Measurements from ENCODE around the gene BMP2K. TPM values are rescaled to one million over a fixed set of nuclear protein-coding genes. Genes with fewer than 3 reads are reported as not detected.

BMP2K gene
- total RNA-seq, 1 donor from 2014 or later = 24.0 TPM

DNA sequence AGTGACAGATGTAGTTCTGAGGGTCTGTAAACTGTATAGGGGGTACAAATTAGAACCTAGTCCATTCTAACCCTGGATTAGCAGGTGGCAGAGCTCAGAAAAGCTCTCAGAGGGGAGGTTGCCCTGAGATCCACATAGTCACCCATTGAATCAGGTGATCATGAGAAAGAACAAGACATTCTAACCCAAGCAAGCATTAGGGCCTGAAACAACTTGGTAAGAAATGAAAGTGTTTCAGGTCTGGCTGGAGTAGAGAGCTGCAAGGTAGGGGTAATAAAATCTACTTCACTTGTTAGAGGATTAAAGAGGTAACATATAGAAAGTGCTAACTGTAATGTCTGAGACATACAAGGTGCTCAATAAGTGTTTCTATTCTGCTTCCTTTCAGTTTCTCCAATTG, 8.8 kb upstream of the BMP2K start:
- no peaks in the 10 kb centered on the region for H3K27me3 Mint-ChIP-seq (ENCODE audit: low read depth)

DNA sequence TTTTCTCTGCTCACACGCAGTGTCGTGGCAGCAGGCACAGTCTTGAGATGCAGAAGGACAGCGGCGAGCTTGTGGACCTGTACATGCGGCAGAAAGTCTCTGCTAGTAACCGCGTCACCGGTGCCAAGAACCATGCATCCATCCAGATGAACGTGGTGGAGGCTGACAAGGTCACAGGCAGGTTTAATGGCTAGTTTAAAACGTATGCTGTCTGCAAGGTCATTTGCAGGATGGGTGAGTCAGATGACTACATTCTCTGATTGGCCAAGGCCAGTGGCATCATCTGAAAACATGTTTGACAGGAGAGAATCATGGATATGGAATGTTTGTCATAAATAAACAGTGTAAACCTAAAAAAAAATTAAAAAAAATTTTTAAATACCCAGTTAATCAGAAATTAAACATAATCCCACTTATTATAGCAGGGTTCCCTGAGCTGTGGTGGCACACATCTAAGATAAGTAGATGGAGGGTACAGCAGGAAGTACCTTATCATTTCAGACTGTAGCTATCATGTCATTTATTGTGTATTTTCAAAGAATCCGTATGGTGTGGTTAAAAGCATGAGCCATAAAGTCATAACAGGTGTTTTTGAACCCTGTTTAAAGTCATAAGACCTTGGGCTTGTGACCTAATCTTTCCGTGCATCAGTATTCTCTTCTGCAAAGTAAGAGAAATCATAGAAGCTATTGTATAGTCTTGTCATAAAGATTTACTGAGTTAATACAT, 7.5 kb upstream of the BMP2K start:
- H3K27ac Mint-ChIP-seq (ENCODE audit: unreplicated experiment) = no peak overlapping the region
- TF ChIP-seq, protein P1, sequence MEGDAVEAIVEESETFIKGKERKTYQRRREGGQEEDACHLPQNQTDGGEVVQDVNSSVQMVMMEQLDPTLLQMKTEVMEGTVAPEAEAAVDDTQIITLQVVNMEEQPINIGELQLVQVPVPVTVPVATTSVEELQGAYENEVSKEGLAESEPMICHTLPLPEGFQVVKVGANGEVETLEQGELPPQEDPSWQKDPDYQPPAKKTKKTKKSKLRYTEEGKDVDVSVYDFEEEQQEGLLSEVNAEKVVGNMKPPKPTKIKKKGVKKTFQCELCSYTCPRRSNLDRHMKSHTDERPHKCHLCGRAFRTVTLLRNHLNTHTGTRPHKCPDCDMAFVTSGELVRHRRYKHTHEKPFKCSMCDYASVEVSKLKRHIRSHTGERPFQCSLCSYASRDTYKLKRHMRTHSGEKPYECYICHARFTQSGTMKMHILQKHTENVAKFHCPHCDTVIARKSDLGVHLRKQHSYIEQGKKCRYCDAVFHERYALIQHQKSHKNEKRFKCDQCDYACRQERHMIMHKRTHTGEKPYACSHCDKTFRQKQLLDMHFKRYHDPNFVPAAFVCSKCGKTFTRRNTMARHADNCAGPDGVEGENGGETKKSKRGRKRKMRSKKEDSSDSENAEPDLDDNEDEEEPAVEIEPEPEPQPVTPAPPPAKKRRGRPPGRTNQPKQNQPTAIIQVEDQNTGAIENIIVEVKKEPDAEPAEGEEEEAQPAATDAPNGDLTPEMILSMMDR (conservative IDR thresholded peaks at IDR 0.05) = no peak
- H3K36me3 Mint-ChIP-seq (ENCODE audit: low read depth) = no peaks in the 10 kb centered on the region
- H3K27me3 Mint-ChIP-seq (ENCODE audit: low read depth) = no peaks in the 10 kb centered on the region
- H3K4me1 Mint-ChIP-seq = no peaks in the 10 kb centered on the region
- DNase-seq (ENCODE audit: low read depth, low spot score) = no peak
- H3K4me3 Mint-ChIP-seq = no peak overlapping the region
- no peaks in the 10 kb centered on the region for H3K9me3 Mint-ChIP-seq

More for the DNA sequence above, 8.8 kb upstream of the BMP2K start:
- no peaks in the 10 kb centered on the region for H3K36me3 Mint-ChIP-seq (ENCODE audit: low read depth)
- no peak for DNase-seq (ENCODE audit: low read depth, low spot score)
- no peak overlapping the region for H3K4me3 Mint-ChIP-seq
- H3K4me1 Mint-ChIP-seq = no peaks in the 10 kb centered on the region
- no peaks in the 10 kb centered on the region for H3K9me3 Mint-ChIP-seq
- H3K27ac Mint-ChIP-seq (ENCODE audit: unreplicated experiment) = no peak overlapping the region
- TF ChIP-seq, protein P1 (conservative IDR thresholded peaks at IDR 0.05) = no peak

DNA sequence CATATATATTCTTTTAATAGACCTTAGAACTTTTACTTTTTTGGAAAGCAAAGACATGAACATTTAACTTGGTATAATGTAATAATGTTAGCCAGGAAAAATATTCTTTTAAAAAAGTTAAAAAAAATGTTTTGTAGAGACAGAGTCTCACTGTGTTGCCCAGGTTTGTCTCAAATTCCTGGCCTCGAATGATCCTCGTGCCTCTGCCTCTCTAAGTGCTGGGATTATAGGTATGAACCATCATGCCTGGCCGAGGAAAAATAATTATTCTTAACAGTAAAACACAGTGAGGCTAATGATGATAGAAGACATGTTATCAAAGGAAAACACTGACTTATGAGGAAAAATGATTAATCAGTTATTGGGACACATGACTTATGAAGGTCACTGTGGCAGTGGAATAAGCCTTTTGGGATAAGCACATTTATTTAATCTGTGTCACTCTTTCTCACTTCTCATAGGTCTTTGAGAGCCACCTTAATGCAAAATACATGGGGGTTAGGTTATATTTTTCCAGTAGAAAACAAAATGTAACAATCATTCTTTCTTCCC, 6.0 kb upstream of the BMP2K start:
- Mint-ChIP-seq H3K36me3 (ENCODE audit: low read depth) (no peaks in the 10 kb centered on the region), H3K27ac (ENCODE audit: unreplicated experiment) (no peak overlapping the region), H3K4me3 (no peak overlapping the region), H3K4me1 (peaks cover 5% of the 10 kb centered on the region), H3K9me3 (no peaks in the 10 kb centered on the region), H3K27me3 (ENCODE audit: low read depth) (no peaks in the 10 kb centered on the region)
- no peak for DNase-seq (ENCODE audit: low read depth, low spot score)
- TF ChIP-seq, protein P1 (conservative IDR thresholded peaks at IDR 0.05) = no peak

DNA sequence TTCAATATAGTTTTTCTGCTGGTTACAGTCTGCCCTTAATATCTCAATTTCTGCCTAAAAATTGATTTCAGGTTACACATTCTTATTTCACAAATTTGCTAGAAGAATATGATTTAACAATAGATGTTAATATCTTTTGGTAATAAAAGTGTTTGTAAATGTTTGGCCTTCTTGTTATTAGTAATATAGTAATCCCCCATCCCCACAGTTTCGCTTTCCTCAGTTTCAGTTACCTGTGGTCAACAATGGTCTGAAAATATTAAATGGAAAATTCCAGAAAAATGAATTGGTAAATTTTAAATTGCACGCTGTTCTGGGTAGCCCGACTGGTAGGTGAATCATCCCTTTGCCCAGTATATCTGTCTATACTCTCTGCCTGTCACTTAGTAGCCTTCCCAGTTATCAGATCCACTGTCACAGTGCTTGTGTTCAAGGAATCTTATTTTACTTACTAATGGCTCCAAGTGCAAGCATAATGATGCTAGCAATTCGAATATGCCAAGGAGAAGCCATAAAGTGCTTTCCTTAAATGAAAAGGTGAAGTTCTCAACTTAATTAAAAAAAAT, 3.5 kb upstream of the BMP2K start:
- TF ChIP-seq, protein P1 (conservative IDR thresholded peaks at IDR 0.05) = no peak
- Mint-ChIP-seq H3K36me3 (ENCODE audit: low read depth) (no peaks in the 10 kb centered on the region), H3K27ac (ENCODE audit: unreplicated experiment) (no peak overlapping the region), H3K27me3 (ENCODE audit: low read depth) (no peaks in the 10 kb centered on the region), H3K4me3 (peak overlapping the region; percentile 73), H3K9me3 (no peaks in the 10 kb centered on the region), H3K4me1 (peaks cover 16% of the 10 kb centered on the region)
- DNase-seq (ENCODE audit: low read depth, low spot score) = no peak

DNA sequence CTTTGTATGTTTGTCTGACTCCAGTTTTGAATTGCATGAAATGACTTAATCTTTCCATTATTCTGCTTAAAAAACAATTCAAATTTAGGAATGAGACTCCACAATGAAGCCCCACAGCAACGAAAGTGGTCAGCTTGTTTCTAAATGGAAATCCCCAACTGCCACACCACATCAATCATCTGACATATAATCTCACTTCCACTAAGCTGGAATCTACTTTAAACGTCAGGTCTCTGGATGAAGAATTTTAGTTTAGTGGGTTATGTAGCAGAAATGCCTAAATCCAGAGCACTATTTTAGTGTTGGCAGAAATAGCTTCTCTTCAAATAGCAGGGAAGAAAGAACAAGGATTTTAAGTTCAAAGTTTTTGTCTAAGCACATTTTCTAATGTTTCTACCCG, 1.7 kb upstream of the BMP2K start:
- no peaks in the 10 kb centered on the region for H3K9me3 Mint-ChIP-seq
- no peak overlapping the region for H3K27ac Mint-ChIP-seq (ENCODE audit: unreplicated experiment)
- no peaks in the 10 kb centered on the region for H3K27me3 Mint-ChIP-seq (ENCODE audit: low read depth)
- TF ChIP-seq, protein P1 (conservative IDR thresholded peaks at IDR 0.05) = no peak
- no peak for DNase-seq (ENCODE audit: low read depth, low spot score)
- H3K36me3 Mint-ChIP-seq (ENCODE audit: low read depth) = no peaks in the 10 kb centered on the region
- peaks cover 20% of the 10 kb centered on the region for H3K4me1 Mint-ChIP-seq
- H3K4me3 Mint-ChIP-seq = peak overlapping the region; percentile 95
